Endothelial cell of umbilical vein (primary cell): ENCODE results near the gene PLXDC2.

Experiments used
- MYC ChIP-seq: IDR thresholded peaks from one replicate; pipeline ENCODE4 v1.6.1; 2011; ENCODE audit warnings: mild to moderate bottlenecking, low read depth, low read length
- POLR2A ChIP-seq: IDR thresholded peaks from 2 replicates; pipeline ENCODE4 v1.6.1; 2012; ENCODE audit warnings: low read depth, mild to moderate bottlenecking, control low read depth, low read length
- TF ChIP-seq, protein P1 (sequence below), 2 donors: IDR thresholded peaks; 1 replicate in 1 of 2; 2 replicates in 1 of 2; pipeline ENCODE4 v1.5.1; 2011; ENCODE audit warnings: low read length in 2 of 2, mild to moderate bottlenecking in 2 of 2, moderate library complexity in 2 of 2, control low read depth in 1 of 2, inconsistent platforms in 1 of 2, low read depth in 1 of 2; ENCODE audit not compliant: insufficient read depth in 1 of 2; ENCODE audit errors: extremely low read depth in 1 of 2

DNA sequence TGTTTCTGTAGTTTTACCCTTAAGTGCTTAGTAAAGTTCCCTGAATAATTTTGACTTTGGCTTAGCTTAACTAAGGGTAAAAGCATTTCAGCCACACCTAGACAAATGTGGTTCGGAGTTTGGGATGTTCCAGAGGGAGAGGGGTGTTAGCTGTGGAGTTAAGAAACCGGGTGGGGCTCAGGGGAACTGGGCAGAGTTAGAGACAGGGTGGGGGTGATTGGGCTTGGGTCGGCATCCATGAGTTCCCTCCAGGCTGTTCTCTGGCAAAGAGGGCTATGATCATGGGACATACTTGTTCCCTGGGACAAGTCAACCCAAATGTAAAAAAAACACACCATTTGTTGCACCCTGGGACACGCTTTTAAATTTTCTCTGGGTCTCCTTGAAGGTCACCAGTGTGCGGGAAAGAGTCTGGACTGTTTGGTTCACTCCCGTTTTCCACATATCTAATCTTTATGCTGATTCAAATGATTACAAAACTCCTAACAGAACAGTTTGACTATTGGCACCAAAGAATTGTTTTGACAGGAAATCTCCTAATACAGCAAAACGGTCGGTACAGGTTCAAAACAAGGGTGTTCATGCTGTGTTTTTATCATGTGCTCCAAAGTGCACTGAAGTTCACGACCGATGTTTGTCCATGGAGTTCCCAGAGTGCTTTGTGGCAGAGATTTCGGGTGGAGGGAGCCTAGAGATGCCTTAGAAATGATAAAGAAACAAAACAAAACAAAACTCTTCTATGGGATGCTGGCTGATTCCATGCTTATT lies 56.5 kb downstream of the PLXDC2 start:
- TF ChIP-seq, protein P1, sequence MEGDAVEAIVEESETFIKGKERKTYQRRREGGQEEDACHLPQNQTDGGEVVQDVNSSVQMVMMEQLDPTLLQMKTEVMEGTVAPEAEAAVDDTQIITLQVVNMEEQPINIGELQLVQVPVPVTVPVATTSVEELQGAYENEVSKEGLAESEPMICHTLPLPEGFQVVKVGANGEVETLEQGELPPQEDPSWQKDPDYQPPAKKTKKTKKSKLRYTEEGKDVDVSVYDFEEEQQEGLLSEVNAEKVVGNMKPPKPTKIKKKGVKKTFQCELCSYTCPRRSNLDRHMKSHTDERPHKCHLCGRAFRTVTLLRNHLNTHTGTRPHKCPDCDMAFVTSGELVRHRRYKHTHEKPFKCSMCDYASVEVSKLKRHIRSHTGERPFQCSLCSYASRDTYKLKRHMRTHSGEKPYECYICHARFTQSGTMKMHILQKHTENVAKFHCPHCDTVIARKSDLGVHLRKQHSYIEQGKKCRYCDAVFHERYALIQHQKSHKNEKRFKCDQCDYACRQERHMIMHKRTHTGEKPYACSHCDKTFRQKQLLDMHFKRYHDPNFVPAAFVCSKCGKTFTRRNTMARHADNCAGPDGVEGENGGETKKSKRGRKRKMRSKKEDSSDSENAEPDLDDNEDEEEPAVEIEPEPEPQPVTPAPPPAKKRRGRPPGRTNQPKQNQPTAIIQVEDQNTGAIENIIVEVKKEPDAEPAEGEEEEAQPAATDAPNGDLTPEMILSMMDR (IDR thresholded peaks at IDR 0.05; ENCODE audit: extremely low read depth in 1 of 2, insufficient read depth in 1 of 2, low read depth in 1 of 2, low read length in 2 of 2): no peak
- TF ChIP-seq POLR2A: no peak
- TF ChIP-seq MYC: no peak
